HEK293 (cell line): ENCODE data around the gene TOR1A.

Experiments used
- CTCF ChIP-seq: fragments of 450-650 bp; formaldehyde crosslinking; IDR thresholded peaks from 2 replicates; pipeline ENCODE4 v1.5.1; 2016; ENCODE audit warnings: missing biosample characterization, missing genetic modification characterization
- MZF1 ChIP-seq: fragments of 450-650 bp; formaldehyde crosslinking; IDR thresholded peaks from 2 replicates; pipeline ENCODE4 v1.5.1; 2017; ENCODE audit warnings: missing biosample characterization, missing genetic modification characterization, borderline replicate concordance
- PBX3 ChIP-seq: sonication (generic); formaldehyde crosslinking; IDR thresholded peaks from 2 replicates; pipeline ENCODE4 v1.8.1; 2022; ENCODE audit warnings: mild to moderate bottlenecking, moderate library complexity, missing genetic modification reagents
- REST ChIP-seq: fragments of 450-650 bp; formaldehyde crosslinking; IDR thresholded peaks from 2 replicates; pipeline ENCODE4 v1.5.1; 2016; ENCODE audit warnings: missing biosample characterization, missing genetic modification characterization
- YY1 ChIP-seq: fragments of 450-650 bp; formaldehyde crosslinking; IDR thresholded peaks from 2 replicates; pipeline ENCODE4 v1.5.1; 2018; ENCODE audit warnings: missing biosample characterization, missing genetic modification characterization
- ZEB2 ChIP-seq: fragments of 450-650 bp; formaldehyde crosslinking; IDR thresholded peaks from 2 replicates; pipeline ENCODE4 v1.5.1; 2016; ENCODE audit warnings: missing biosample characterization, missing genetic modification characterization
- ZFP3 ChIP-seq: fragments of 450-650 bp; formaldehyde crosslinking; IDR thresholded peaks from 2 replicates; pipeline ENCODE4 v1.5.1; 2016; ENCODE audit warnings: low read depth, missing biosample characterization, missing genetic modification characterization
- ZNF24 ChIP-seq: fragments of 450-650 bp; formaldehyde crosslinking; IDR thresholded peaks from 2 replicates; pipeline ENCODE4 v1.5.1; 2016; ENCODE audit warnings: missing biosample characterization, missing genetic modification characterization
- ZNF335 ChIP-seq: fragments of 450-650 bp; formaldehyde crosslinking; conservative IDR thresholded peaks from 2 replicates; pipeline ENCODE4 v1.5.1; 2016; ENCODE audit warnings: missing biosample characterization, missing genetic modification characterization
- ZNF580 ChIP-seq: fragments of 450-650 bp; formaldehyde crosslinking; IDR thresholded peaks from 2 replicates; pipeline ENCODE4 v1.5.1; 2016; ENCODE audit warnings: missing biosample characterization, missing genetic modification characterization
- ZNF707 ChIP-seq: fragments of 450-650 bp; formaldehyde crosslinking; IDR thresholded peaks from 2 replicates; pipeline ENCODE4 v1.5.1; 2016; ENCODE audit warnings: missing biosample characterization, missing genetic modification characterization
- ZNF830 ChIP-seq: fragments of 450-650 bp; IDR thresholded peaks from 2 replicates; pipeline ENCODE4 v1.5.0; 2018; ENCODE audit warnings: missing biosample characterization, missing genetic modification characterization, low read depth, mild to moderate bottlenecking, moderate library complexity

GRCh38 chr9:129850821-129851550 is 27.1 kb upstream of the TOR1A start:
- no peak for TF ChIP-seq MZF1 (tag by site-specific recombination)
- no peak for TF ChIP-seq CTCF (tag by site-specific recombination)
- TF ChIP-seq YY1 (tag by site-specific recombination) = no peak
- TF ChIP-seq ZNF707 (tag by site-specific recombination) = no peak
- TF ChIP-seq PBX3 (CRISPR knock-in tag) = no peak
- TF ChIP-seq ZNF335 = no peak
- TF ChIP-seq ZNF580 (tag by site-specific recombination) = no peak
- TF ChIP-seq ZNF24 (tag by site-specific recombination) = no peak
- no peak for TF ChIP-seq REST (tag by site-specific recombination)
- TF ChIP-seq ZFP3 = no peak
- no peak for TF ChIP-seq ZNF830 (tag by site-specific recombination)
- no peak for TF ChIP-seq ZEB2 (tag by site-specific recombination)
